Thyroid gland (tissue), 4 donors: ENCODE data around the gene ONECUT2.

Source experiments
- CTCF ChIP-seq, 6 experiments: fragments of 200-600 bp in 3 of 6; fragments of 450-650 bp in 3 of 6; sonication (generic) in 3 of 6; IDR thresholded peaks; one replicate each; pipeline ENCODE4 v1.5.1; 2016 to 2019; ENCODE audit warnings: antibody characterized with exemption in 6 of 6, mild to moderate bottlenecking in 2 of 6, inconsistent platforms in 1 of 6, moderate library complexity in 1 of 6
- POLR2A ChIP-seq, 2 donors: fragments of 450-650 bp; IDR thresholded peaks; one replicate each; pipeline ENCODE4 v1.6.1; 2017; ENCODE audit warnings: antibody characterized with exemption in 2 of 2, mild to moderate bottlenecking in 2 of 2, moderate library complexity in 1 of 2

DNA sequence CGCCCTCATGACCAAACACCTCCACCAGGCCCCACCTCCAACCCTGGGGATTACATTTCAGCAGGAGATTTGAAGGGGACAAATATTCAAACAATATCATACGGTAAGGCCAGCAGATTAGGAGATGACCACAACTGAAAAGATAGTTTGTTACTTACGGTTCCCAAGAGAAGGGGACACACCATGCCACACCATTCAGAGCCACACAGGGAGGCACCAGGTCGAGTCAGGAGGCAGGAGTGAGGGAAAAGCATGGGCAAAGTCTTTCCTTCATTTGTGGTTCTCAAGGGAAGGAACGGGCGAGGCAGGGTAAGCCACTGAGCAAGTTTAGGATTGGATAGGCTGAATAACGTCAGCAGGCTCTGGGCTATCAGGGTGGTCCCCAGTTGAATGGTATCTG, 94.0 kb downstream of the ONECUT2 start:
- TF ChIP-seq CTCF (IDR thresholded peaks at IDR 0.05) (no peak), POLR2A (IDR thresholded peaks at IDR 0.05) (no peak)
